ENCODE data around the gene DMD. TPM values are rescaled to one million over a fixed set of nuclear protein-coding genes. Genes with fewer than 3 reads are reported as not detected.
A peak's percentile ranks its signal among the peaks of the same experiment; 100 is the strongest.

The DMD gene
- total RNA-seq, 1 donor from 2014 or later, result 2.5 TPM

DNA sequence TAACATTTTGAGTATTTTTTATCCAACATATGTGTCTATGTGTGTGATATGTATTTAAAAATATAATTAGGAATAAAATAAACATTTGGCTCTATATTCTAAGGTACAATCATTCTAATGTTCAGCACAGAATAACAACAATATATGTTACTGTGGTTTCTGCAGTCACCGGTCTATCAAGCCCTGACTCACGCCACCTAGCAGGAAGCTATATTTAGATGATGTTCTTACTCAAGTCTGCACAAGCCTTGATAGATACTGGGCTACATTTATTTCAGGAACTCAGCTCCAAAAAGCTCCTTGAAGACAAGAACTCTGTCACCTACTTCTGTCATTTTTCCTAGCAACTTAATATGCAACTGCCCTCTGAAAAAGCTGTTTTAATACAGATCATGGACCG is 1987.5 kb downstream of the DMD start:
- TF ChIP-seq, protein P1, sequence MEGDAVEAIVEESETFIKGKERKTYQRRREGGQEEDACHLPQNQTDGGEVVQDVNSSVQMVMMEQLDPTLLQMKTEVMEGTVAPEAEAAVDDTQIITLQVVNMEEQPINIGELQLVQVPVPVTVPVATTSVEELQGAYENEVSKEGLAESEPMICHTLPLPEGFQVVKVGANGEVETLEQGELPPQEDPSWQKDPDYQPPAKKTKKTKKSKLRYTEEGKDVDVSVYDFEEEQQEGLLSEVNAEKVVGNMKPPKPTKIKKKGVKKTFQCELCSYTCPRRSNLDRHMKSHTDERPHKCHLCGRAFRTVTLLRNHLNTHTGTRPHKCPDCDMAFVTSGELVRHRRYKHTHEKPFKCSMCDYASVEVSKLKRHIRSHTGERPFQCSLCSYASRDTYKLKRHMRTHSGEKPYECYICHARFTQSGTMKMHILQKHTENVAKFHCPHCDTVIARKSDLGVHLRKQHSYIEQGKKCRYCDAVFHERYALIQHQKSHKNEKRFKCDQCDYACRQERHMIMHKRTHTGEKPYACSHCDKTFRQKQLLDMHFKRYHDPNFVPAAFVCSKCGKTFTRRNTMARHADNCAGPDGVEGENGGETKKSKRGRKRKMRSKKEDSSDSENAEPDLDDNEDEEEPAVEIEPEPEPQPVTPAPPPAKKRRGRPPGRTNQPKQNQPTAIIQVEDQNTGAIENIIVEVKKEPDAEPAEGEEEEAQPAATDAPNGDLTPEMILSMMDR (IDR thresholded peaks at IDR 0.05; ENCODE audit: insufficient read depth, low read length, poor library complexity, severe bottlenecking), result no peak
- no peaks in the 10 kb centered on the region for H3K27me3 ChIP-seq (ENCODE audit: control insufficient read depth, insufficient read depth, low read length)
- no peaks in the 10 kb centered on the region for H3K36me3 ChIP-seq (ENCODE audit: control insufficient read depth, insufficient read depth, low read length)
- no peak overlapping the region for H3K4me3 ChIP-seq (ENCODE audit: low read depth, low read length)
- peak; percentile 21 for DNase-seq (ENCODE audit: low read depth)

DNA sequence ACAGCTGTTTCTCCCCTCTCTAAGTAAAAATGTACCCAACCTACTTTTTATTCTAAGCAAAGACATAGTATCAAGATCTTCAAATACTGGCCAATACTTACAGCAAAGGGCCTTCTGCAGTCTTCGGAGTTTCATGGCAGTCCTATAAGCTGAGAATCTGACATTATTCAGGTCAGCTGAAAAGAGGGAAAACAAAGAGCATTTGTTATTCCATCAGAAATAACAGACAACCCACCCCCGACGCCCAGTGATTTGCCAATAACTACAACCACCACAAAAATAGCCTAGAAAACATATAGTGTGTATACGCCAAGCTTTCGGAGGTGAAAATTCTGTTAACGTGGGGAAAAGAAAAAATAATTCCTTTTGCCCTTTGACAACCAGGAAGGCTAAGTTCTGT is 1988.4 kb downstream of the DMD start:
- H3K27me3 ChIP-seq (ENCODE audit: control insufficient read depth, insufficient read depth, low read length), result no peaks in the 10 kb centered on the region
- TF ChIP-seq, protein P1 (IDR thresholded peaks at IDR 0.05; ENCODE audit: insufficient read depth, low read length, poor library complexity, severe bottlenecking), result no peak

DNA sequence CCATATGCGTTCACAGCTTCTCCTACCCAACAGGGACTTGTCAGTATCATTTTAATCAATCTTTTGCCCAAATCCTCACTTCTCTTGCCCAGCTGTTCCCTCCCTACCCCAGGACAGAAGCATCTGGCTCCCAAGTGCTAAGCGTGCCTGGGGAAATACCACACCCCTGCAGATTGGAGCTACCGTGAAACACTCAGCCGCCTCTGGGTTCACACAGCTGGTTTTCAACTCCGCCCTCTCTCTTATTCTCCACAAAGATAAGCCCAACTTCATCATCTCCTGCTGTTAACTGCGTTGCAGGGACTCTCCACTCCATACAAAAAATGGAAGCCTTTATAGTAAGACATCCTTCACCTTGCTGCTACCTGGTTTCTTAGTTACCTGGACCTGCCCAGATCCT is 1992.2 kb downstream of the DMD start:
- TF ChIP-seq, protein P1 (IDR thresholded peaks at IDR 0.05; ENCODE audit: insufficient read depth, low read length, poor library complexity, severe bottlenecking), result no peak
- Histone ChIP-seq H3K4me3 (ENCODE audit: low read depth, low read length) (no peak overlapping the region), H3K36me3 (ENCODE audit: control insufficient read depth, insufficient read depth, low read length) (no peaks in the 10 kb centered on the region), H3K27me3 (ENCODE audit: control insufficient read depth, insufficient read depth, low read length) (no peaks in the 10 kb centered on the region)
- no peak for DNase-seq (ENCODE audit: low read depth)

More for the DNA sequence above, 1988.4 kb downstream of the DMD start:
- Histone ChIP-seq H3K36me3 (ENCODE audit: control insufficient read depth, insufficient read depth, low read length) (no peaks in the 10 kb centered on the region), H3K4me3 (ENCODE audit: low read depth, low read length) (no peak overlapping the region)
- DNase-seq (ENCODE audit: low read depth), result no peak

DNA sequence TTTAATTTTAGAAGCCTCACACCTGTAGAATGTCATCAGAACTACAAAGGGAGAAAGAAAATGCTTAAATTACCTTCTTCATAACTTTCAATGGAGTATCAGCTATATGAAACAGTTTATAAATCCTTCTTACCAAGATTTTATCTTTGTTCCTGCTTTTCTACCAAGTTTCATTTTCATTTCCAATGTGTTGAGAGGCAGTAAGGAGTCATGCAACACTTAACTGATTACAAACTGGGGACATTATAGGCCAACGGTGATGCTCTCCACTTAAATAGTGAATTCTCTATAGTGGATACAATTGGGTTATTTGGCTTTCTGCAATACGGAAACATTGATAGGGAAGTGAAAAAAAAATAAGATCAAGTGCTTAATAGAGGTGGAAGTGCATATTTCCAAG is 1994.3 kb downstream of the DMD start:
- TF ChIP-seq, protein P1 (IDR thresholded peaks at IDR 0.05; ENCODE audit: insufficient read depth, low read length, poor library complexity, severe bottlenecking), result no peak
- H3K36me3 ChIP-seq (ENCODE audit: control insufficient read depth, insufficient read depth, low read length), result no peaks in the 10 kb centered on the region
- H3K4me3 ChIP-seq (ENCODE audit: low read depth, low read length), result no peak overlapping the region
- no peak for DNase-seq (ENCODE audit: low read depth)
- H3K27me3 ChIP-seq (ENCODE audit: control insufficient read depth, insufficient read depth, low read length), result no peaks in the 10 kb centered on the region

DNA sequence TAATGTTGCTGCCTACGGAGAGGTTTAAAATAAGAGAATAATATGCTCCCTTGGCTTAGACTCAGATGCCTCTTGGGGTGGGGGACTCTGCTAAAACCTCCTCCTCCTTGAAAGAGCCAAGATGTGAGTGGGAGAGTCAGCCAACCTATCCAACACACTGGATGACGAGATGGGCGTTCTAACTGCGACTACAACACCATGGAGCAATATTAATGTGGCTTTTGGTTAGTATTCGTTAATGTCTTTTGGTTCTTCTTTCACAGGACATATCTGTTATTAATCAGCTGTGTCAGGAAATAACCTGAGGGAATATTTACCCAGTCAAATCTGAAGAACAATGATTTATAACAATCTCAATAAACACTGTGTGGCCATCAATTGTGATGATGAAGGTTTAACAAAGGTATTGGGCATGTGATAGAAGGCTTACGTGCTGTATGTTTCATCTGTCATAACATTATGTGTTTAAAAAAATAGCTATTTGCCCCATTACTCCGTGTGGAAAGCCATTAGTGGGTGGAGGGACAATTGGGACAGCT is 1996.0 kb downstream of the DMD start:
- DNase-seq (ENCODE audit: low read depth), result no peak
- Histone ChIP-seq H3K36me3 (ENCODE audit: control insufficient read depth, insufficient read depth, low read length) (no peaks in the 10 kb centered on the region), H3K4me3 (ENCODE audit: low read depth, low read length) (no peak overlapping the region), H3K27me3 (ENCODE audit: control insufficient read depth, insufficient read depth, low read length) (no peaks in the 10 kb centered on the region)
- TF ChIP-seq, protein P1 (IDR thresholded peaks at IDR 0.05; ENCODE audit: insufficient read depth, low read length, poor library complexity, severe bottlenecking), result no peak

DNA sequence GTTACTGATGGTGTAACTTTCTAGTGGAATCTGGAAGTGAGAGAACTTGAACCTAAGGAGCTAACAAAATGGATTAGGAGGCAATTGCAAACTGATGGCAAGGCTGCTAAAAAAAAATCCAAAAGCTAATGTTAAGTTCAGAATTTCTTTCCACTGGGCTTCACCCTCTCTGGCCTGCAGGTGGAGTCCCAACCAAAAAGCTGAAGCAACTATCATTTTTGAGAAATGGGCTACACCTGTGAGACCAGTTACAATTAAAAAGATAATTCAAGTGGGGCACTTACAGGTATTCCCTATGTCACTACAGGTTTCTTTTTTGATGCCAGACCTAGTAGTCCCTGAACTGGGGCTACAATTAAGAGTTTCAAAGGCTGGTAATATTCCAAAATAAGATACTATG is 1997.4 kb downstream of the DMD start:
- TF ChIP-seq, protein P1 (IDR thresholded peaks at IDR 0.05; ENCODE audit: insufficient read depth, low read length, poor library complexity, severe bottlenecking), result peak; percentile 62
- Histone ChIP-seq H3K36me3 (ENCODE audit: control insufficient read depth, insufficient read depth, low read length) (no peaks in the 10 kb centered on the region), H3K27me3 (ENCODE audit: control insufficient read depth, insufficient read depth, low read length) (no peaks in the 10 kb centered on the region), H3K4me3 (ENCODE audit: low read depth, low read length) (no peak overlapping the region)
- DNase-seq (ENCODE audit: low read depth), result no peak

Data from kidney epithelial cell (primary cell).